ENCODE measurements around the gene CCDC60. TPM values are rescaled to one million over a fixed set of nuclear protein-coding genes. Genes with fewer than 3 reads are reported as not detected.

The CCDC60 gene
- total RNA-seq, 1 donor from 2014 or later: not detected

DNA sequence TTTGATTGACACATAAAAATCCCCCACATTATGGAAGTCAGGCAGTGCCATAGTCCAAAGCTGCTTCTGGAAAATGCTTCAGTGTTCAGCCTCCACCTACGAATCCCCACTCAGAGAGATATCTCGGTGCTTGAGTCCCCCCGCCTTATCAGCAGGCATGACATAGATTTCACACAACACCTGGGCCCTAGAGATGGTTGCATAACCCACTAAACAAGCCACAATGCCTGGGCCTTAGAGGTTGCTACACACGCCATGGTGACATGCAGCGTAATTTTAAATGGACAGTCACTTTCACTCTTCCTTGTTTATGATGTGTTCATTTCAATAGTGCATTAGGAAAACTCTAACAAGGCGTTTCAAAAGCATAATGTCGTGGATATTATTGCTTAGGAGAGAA lies 38.0 kb downstream of the CCDC60 start:
- Histone ChIP-seq H3K4me3 (ENCODE audit: low read depth, low read length) (no peak overlapping the region), H3K27me3 (ENCODE audit: control insufficient read depth, insufficient read depth, low read length) (no peaks in the 10 kb centered on the region), H3K36me3 (ENCODE audit: control insufficient read depth, insufficient read depth, low read length) (no peaks in the 10 kb centered on the region)
- TF ChIP-seq, protein P1, sequence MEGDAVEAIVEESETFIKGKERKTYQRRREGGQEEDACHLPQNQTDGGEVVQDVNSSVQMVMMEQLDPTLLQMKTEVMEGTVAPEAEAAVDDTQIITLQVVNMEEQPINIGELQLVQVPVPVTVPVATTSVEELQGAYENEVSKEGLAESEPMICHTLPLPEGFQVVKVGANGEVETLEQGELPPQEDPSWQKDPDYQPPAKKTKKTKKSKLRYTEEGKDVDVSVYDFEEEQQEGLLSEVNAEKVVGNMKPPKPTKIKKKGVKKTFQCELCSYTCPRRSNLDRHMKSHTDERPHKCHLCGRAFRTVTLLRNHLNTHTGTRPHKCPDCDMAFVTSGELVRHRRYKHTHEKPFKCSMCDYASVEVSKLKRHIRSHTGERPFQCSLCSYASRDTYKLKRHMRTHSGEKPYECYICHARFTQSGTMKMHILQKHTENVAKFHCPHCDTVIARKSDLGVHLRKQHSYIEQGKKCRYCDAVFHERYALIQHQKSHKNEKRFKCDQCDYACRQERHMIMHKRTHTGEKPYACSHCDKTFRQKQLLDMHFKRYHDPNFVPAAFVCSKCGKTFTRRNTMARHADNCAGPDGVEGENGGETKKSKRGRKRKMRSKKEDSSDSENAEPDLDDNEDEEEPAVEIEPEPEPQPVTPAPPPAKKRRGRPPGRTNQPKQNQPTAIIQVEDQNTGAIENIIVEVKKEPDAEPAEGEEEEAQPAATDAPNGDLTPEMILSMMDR (IDR thresholded peaks at IDR 0.05; ENCODE audit: insufficient read depth, low read length, poor library complexity, severe bottlenecking): no peak
- no peak for DNase-seq (ENCODE audit: low read depth)

DNA sequence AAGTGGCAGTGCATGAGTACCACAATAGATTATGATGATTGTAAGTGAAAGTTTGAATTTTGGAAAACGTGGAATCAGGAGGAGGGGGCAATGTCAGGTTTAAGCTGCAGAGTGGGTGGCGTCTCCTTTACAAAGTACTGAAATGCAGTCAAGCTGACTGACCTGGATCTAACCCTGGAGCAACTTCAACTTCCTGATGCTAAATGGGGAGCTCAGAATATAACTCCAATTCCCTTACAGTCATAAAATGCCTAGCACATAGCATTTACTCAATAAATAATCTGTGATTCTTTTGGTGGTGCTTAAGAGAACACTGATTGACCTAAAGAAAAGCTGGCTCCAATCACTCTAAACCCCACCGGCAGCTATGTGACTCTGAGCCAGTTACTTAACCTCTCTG lies 38.5 kb downstream of the CCDC60 start:
- TF ChIP-seq, protein P1 (IDR thresholded peaks at IDR 0.05; ENCODE audit: insufficient read depth, low read length, poor library complexity, severe bottlenecking): no peak
- H3K27me3 ChIP-seq (ENCODE audit: control insufficient read depth, insufficient read depth, low read length): no peaks in the 10 kb centered on the region
- DNase-seq (ENCODE audit: low read depth): no peak

DNA sequence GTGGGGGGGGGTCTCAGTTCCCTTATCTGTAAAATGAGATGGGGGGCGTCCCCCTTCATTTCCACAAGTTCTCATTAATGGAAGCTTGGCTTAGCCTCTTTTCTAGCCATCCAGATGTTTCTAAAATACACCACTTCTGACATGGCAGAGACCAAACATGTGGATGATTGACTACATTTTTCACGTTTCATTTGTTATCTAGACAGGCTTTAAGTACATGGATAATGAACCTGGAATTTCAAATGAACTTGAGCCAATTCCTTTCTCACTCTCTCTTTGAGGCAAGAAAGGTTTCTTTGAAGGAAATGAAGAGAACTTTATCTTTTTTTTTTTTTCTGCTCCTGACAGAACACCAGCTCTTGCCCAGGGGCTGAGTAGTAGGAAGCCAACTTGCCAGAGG lies 39.1 kb downstream of the CCDC60 start:
- DNase-seq (ENCODE audit: low read depth): no peak
- TF ChIP-seq, protein P1 (IDR thresholded peaks at IDR 0.05; ENCODE audit: insufficient read depth, low read length, poor library complexity, severe bottlenecking): no peak
- Histone ChIP-seq H3K36me3 (ENCODE audit: control insufficient read depth, insufficient read depth, low read length) (no peaks in the 10 kb centered on the region), H3K4me3 (ENCODE audit: low read depth, low read length) (no peak overlapping the region), H3K27me3 (ENCODE audit: control insufficient read depth, insufficient read depth, low read length) (no peaks in the 10 kb centered on the region)

More for the DNA sequence above, 38.5 kb downstream of the CCDC60 start:
- H3K4me3 ChIP-seq (ENCODE audit: low read depth, low read length): no peak overlapping the region
- H3K36me3 ChIP-seq (ENCODE audit: control insufficient read depth, insufficient read depth, low read length): no peaks in the 10 kb centered on the region

DNA sequence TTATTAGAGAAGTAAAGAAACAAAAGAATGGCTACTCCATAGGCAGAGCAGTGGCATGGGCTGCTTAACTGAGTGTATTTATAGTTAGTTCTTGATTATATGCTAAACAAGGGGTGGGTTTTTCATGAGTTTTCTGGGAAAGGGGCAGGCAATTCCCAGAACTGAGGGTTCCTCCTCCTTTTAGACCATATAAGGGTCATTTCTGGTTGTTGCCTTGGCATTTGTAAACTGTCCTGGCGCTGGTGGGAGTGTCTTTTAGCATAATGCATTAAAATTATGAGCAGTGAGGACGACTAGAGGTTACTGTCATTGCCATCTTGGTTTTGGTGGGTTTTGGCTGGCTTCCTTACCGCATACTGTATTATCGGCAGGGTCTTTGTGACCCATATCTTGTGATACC lies 40.1 kb downstream of the CCDC60 start:
- Histone ChIP-seq H3K4me3 (ENCODE audit: low read depth, low read length) (no peak overlapping the region), H3K27me3 (ENCODE audit: control insufficient read depth, insufficient read depth, low read length) (no peaks in the 10 kb centered on the region), H3K36me3 (ENCODE audit: control insufficient read depth, insufficient read depth, low read length) (no peaks in the 10 kb centered on the region)
- TF ChIP-seq, protein P1 (IDR thresholded peaks at IDR 0.05; ENCODE audit: insufficient read depth, low read length, poor library complexity, severe bottlenecking): no peak
- DNase-seq (ENCODE audit: low read depth): no peak

DNA sequence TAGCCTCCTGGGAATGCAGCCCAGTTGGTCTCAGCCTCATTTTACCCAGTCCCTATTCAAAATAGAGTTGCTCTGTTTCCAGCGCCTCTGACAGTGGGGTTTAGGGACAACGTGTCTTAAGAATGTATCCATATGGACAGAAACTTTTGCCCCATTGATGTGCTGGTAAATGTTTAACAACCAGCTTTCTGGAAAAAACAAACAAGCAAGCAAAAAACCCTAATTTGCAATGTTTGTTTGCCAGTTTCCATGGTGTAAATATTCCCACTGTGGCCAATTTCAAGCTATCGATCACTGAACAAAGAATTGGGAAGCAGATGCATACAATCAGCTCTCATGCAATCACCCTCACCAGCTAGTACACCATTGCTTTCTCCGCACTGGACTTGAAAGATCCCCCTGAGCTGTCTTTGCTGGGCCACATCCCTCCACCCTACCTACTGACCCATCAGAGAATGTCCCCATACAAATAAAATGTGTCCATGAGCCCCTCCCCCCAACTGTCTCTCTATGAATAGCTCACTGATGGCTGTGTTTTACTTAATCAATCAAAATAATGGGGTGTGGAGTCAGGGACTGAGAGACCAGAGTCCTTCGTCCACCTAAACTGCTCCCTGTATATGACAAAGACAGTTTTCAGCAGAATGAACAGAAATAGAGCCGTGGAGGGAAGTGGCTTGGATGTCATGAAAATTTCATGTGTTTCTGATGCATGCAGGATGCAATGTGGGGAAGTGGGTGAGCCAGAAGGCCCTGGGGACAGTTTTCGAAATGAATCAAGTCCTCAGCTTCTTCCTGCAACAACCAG lies 40.8 kb downstream of the CCDC60 start:
- TF ChIP-seq, protein P1 (IDR thresholded peaks at IDR 0.05; ENCODE audit: insufficient read depth, low read length, poor library complexity, severe bottlenecking): no peak
- no peak for DNase-seq (ENCODE audit: low read depth)
- Histone ChIP-seq H3K27me3 (ENCODE audit: control insufficient read depth, insufficient read depth, low read length) (no peaks in the 10 kb centered on the region), H3K4me3 (ENCODE audit: low read depth, low read length) (no peak overlapping the region), H3K36me3 (ENCODE audit: control insufficient read depth, insufficient read depth, low read length) (no peaks in the 10 kb centered on the region)

DNA sequence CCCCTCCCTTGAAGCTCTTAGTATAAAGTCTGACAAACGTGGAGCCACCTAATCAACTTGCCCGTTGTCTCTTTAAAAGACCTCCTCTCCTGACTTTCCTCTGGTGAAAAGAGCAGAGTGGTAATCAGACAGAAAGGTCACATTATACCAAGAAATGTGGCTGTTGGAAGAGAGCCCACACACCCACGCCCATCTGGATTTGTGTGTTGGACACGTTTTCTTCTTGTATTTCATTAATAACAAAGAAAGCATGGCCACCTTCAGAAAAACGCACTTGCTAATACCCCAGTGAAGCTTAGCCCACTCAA lies 41.3 kb downstream of the CCDC60 start:
- TF ChIP-seq, protein P1 (IDR thresholded peaks at IDR 0.05; ENCODE audit: insufficient read depth, low read length, poor library complexity, severe bottlenecking): no peak
- Histone ChIP-seq H3K4me3 (ENCODE audit: low read depth, low read length) (no peak overlapping the region), H3K27me3 (ENCODE audit: control insufficient read depth, insufficient read depth, low read length) (no peaks in the 10 kb centered on the region), H3K36me3 (ENCODE audit: control insufficient read depth, insufficient read depth, low read length) (no peaks in the 10 kb centered on the region)
- DNase-seq (ENCODE audit: low read depth): no peak
